CD14-positive monocyte (primary cell): ENCODE measurements around the gene AKT1S1. TPM values are rescaled to one million over a fixed set of nuclear protein-coding genes. Genes with fewer than 3 reads are reported as not detected.

Experiments used
- DNase-seq, 3 donors: peaks; one replicate each; pipeline ENCODE4 v3.0.0-alpha.2; 2011 to 2022
- H2AFZ ChIP-seq: 2 replicates; pipeline ENCODE4 v1.6.0; 2012; ENCODE audit warnings: mild to moderate bottlenecking, low read depth, low read length, inconsistent platforms; ENCODE audit not compliant: insufficient read depth, poor library complexity, severe bottlenecking
- H3K27ac ChIP-seq, 2 donors: 1 replicate in 1 of 2; 2 replicates in 1 of 2; pipeline ENCODE4 v1.5.1; 2012 to 2013; ENCODE audit warnings: low read length in 2 of 2, control low read depth in 1 of 2, inconsistent platforms in 1 of 2, low read depth in 1 of 2, mild to moderate bottlenecking in 1 of 2
- H3K27me3 ChIP-seq, 2 donors: one replicate each; pipeline versions ENCODE4 v1.6.0 to v1.6.1; 2011 to 2013; ENCODE audit warnings: low read length in 2 of 2; ENCODE audit not compliant: control insufficient read depth in 2 of 2, insufficient read depth in 2 of 2
- H3K36me3 ChIP-seq, 2 donors: replicated peaks in 1 of 2; 1 replicate in 1 of 2; 2 replicates in 1 of 2; pipeline versions ENCODE4 v1.5.1 to v1.6.1; 2012 to 2013; ENCODE audit warnings: low read length in 2 of 2, control low read depth in 1 of 2, inconsistent platforms in 1 of 2, mild to moderate bottlenecking in 1 of 2; ENCODE audit not compliant: insufficient read depth in 2 of 2, control insufficient read depth in 1 of 2
- H3K4me1 ChIP-seq, 2 donors: 1 replicate in 1 of 2; 2 replicates in 1 of 2; pipeline versions ENCODE4 v1.5.1 to v1.6.1; 2012 to 2013; ENCODE audit warnings: low read length in 2 of 2, control low read depth in 1 of 2, inconsistent platforms in 1 of 2, mild to moderate bottlenecking in 1 of 2, moderate library complexity in 1 of 2; ENCODE audit not compliant: insufficient read depth in 2 of 2, control insufficient read depth in 1 of 2
- H3K4me2 ChIP-seq: replicated peaks from 2 replicates; pipeline ENCODE3; 2012; ENCODE audit warnings: low read length, moderate library complexity, mild to moderate bottlenecking; ENCODE audit not compliant: poor library complexity, severe bottlenecking; ENCODE audit errors: extremely low read depth
- H3K4me3 ChIP-seq, 3 experiments: fragments of 200-600 bp in 1 of 3; sonication (generic) in 1 of 3; replicated peaks in 1 of 3; 1 replicate in 2 of 3; 2 replicates in 1 of 3; pipeline ENCODE4 v1.5.1; 2011 to 2013; ENCODE audit warnings: low read length in 3 of 3, mild to moderate bottlenecking in 3 of 3, control low read depth in 2 of 3, low read depth in 2 of 3, inconsistent platforms in 1 of 3, moderate library complexity in 1 of 3
- H3K79me2 ChIP-seq: 2 replicates; pipeline ENCODE4 v1.6.0; 2012; ENCODE audit warnings: mild to moderate bottlenecking, control low read depth, inconsistent platforms, low read length, moderate library complexity; ENCODE audit not compliant: insufficient read depth
- H3K9ac ChIP-seq: 2 replicates; pipeline ENCODE4 v1.6.0; 2017; ENCODE audit warnings: low read length, mild to moderate bottlenecking; ENCODE audit not compliant: insufficient read depth, poor library complexity, severe bottlenecking
- H3K9me3 ChIP-seq, 2 donors: replicated peaks in 1 of 2; 1 replicate in 1 of 2; 2 replicates in 1 of 2; pipeline versions ENCODE4 v1.5.1 to v1.6.1; 2012 to 2013; ENCODE audit warnings: low read length in 2 of 2, control low read depth in 1 of 2; ENCODE audit not compliant: control insufficient read depth in 1 of 2, insufficient read depth in 1 of 2
- H4K20me1 ChIP-seq: 2 replicates; pipeline ENCODE4 v1.6.0; 2012; ENCODE audit warnings: mild to moderate bottlenecking, low read length, control low read depth, moderate library complexity; ENCODE audit not compliant: insufficient read depth
- H3K27ac Mint-ChIP-seq, 7 donors: one replicate each; pipeline ENCODE4 v1.8.0; 2020; ENCODE audit warnings: mild to moderate bottlenecking in 7 of 7, mixed read lengths in 7 of 7, moderate library complexity in 6 of 7, inconsistent platforms in 2 of 7
- H3K27me3 Mint-ChIP-seq, 3 donors: one replicate each; pipeline ENCODE4 v1.8.0; 2021 to 2022; ENCODE audit warnings: low read depth in 3 of 3, mild to moderate bottlenecking in 3 of 3, mixed read lengths in 3 of 3, moderate library complexity in 3 of 3, inconsistent platforms in 1 of 3
- H3K36me3 Mint-ChIP-seq, 2 donors: one replicate each; pipeline ENCODE4 v1.8.0; 2020; ENCODE audit warnings: mixed read lengths in 2 of 2, inconsistent platforms in 1 of 2, mild to moderate bottlenecking in 1 of 2
- H3K4me1 Mint-ChIP-seq: one replicate; pipeline ENCODE4 v1.8.0; 2020; ENCODE audit warnings: mild to moderate bottlenecking, mixed read lengths
- H3K4me3 Mint-ChIP-seq, 2 donors: one replicate each; pipeline ENCODE4 v1.8.0; 2020; ENCODE audit warnings: mild to moderate bottlenecking in 2 of 2, mixed read lengths in 2 of 2, moderate library complexity in 1 of 2
- H3K9me3 Mint-ChIP-seq, 7 donors: one replicate each; pipeline ENCODE4 v1.8.0; 2020 to 2022; ENCODE audit warnings: mixed read lengths in 7 of 7, mild to moderate bottlenecking in 6 of 7, moderate library complexity in 6 of 7, inconsistent platforms in 2 of 7
- CTCF ChIP-seq: fragments of 200-600 bp; IDR thresholded peaks from one replicate; pipeline ENCODE4 v1.8.0; 2022; ENCODE audit warnings: antibody characterized with exemption, mild to moderate bottlenecking
- WGBS: methylation state at CpG from one replicate; pipeline ENCODE4 v1.1.5; 2013; ENCODE audit warnings: missing lambda C conversion rate; ENCODE audit not compliant: insufficient coverage; 5-methylcytosine and 5-hydroxymethylcytosine counted together
- intact Hi-C, 2 donors: fragments of 100-400 bp; cut with micrococcal nuclease; formaldehyde crosslinking; loops; one replicate each; pipeline versions ENCODE4 v1.15.0 to v1.15.1; 2023
- polyA plus RNA-seq, 3 donors: library from polyadenylated mRNA; depleted of rRNA in 1 of 3; unstranded in 2 of 3; stranded (reverse) in 1 of 3; fragments of 300-500 nt in 2 of 3; fragments of >200 nt in 1 of 3; fragmentation: Illumina TruSeq in 2 of 3; gene quantifications; 1 replicate in 2 of 3; 2 replicates in 1 of 3; pipeline ENCODE4 v1.2.3, GENCODE V29; 2012 to 2021

The AKT1S1 gene
- polyA plus RNA-seq, 3 donors = 5.4 to 18.2 (median 6.6) TPM

- peaks cover 3 to 15% of the 10 kb centered on the region in 2 donors for H3K36me3 Mint-ChIP-seq
- peaks cover 48% of the 10 kb centered on the region for H3K4me1 Mint-ChIP-seq
- peak overlapping the region; percentile 97 to 100 (median 99) for H3K27ac Mint-ChIP-seq
- Histone ChIP-seq H3K4me3 (peak overlapping the region in 1 of 3 experiments; percentile 6), H3K9me3 (no peaks in the 10 kb centered on the region), H2AFZ (no peak overlapping the region), H3K27ac (peak overlapping the region; percentile 99 to 100), H3K27me3 (peaks cover 0 to 9% of the 10 kb centered on the region in 2 donors), H3K36me3 (no peaks in the 10 kb centered on the region), H3K4me2 (peak overlapping the region; percentile 83), H3K9ac (no peak overlapping the region), H3K79me2 (no peaks in the 10 kb centered on the region), H4K20me1 (no peaks in the 10 kb centered on the region), H3K4me1 (peaks cover 42 to 43% of the 10 kb centered on the region in 2 donors)
- peaks cover 20 to 32% (median 22%) of the 10 kb centered on the region in 3 donors for H3K27me3 Mint-ChIP-seq
- intact Hi-C loops = no loop called here
- peaks cover 0 to 4% (median 0%) of the 10 kb centered on the region in 7 donors for H3K9me3 Mint-ChIP-seq
- WGBS = 92% methylated on average over 8 of the region's 17 CpGs
- TF ChIP-seq CTCF = no peak
- DNase-seq = no peak
- peak overlapping the region; percentile 76 to 87 for H3K4me3 Mint-ChIP-seq
These were observed 18.6 kb upstream of the AKT1S1 start for GRCh38 chr19:49895566-49896297.

- peak in 2 of 3 donors; percentile 49 to 86 for DNase-seq
- peaks cover 52% of the 10 kb centered on the region for H3K4me1 Mint-ChIP-seq
- Histone ChIP-seq H3K4me1 (peaks cover 49 to 50% of the 10 kb centered on the region in 2 donors), H3K4me2 (peak overlapping the region; percentile 83), H3K79me2 (no peaks in the 10 kb centered on the region), H3K4me3 (peak overlapping the region in 1 of 3 experiments; percentile 6), H2AFZ (no peak overlapping the region), H3K27ac (no peak overlapping the region), H3K36me3 (no peaks in the 10 kb centered on the region), H3K9ac (no peak overlapping the region), H3K27me3 (peaks cover 0 to 9% of the 10 kb centered on the region in 2 donors), H3K9me3 (no peaks in the 10 kb centered on the region), H4K20me1 (no peaks in the 10 kb centered on the region)
- peak overlapping the region in 5 of 7 donors; percentile 6 to 100 (median 80) for H3K27ac Mint-ChIP-seq
- H3K4me3 Mint-ChIP-seq = peak overlapping the region in 1 of 2 donors; percentile 30
- TF ChIP-seq CTCF = no peak
- H3K36me3 Mint-ChIP-seq = peaks cover 3 to 15% of the 10 kb centered on the region in 2 donors
- H3K27me3 Mint-ChIP-seq = peaks cover 22 to 36% (median 26%) of the 10 kb centered on the region in 3 donors
- H3K9me3 Mint-ChIP-seq = peaks cover 0 to 7% (median 0%) of the 10 kb centered on the region in 7 donors
- WGBS = 87% methylated on average over 13 of the region's 17 CpGs
- intact Hi-C loops = no loop called here
These were observed 17.9 kb upstream of the AKT1S1 start for GRCh38 chr19:49894879-49895565.
